Esophagus squamous epithelium (tissue), 5 donors: Measurements from ENCODE around the gene PRKD1. TPM values are rescaled to one million over a fixed set of nuclear protein-coding genes. Genes with fewer than 3 reads are reported as not detected.
"Not testable (repeated sequence)": the region's sequence is repeated elsewhere in the genome, so short reads cannot be mapped to it uniquely, and the experiment has no call there.

Experiments
- DNase-seq: peaks from one replicate; lab custom pipeline; 2025; lab: John Stamatoyannopoulos, UW
- H3K27ac ChIP-seq, 4 donors: fragments of 200-600 bp; sonication (generic); one replicate each; pipeline ENCODE4 v1.5.1; 2016 to 2019; ENCODE audit warnings: mild to moderate bottlenecking in 1 of 4
- H3K27me3 ChIP-seq, 4 donors: fragments of 200-600 bp; sonication (generic); 1 replicate in 3 of 4; 2 replicates in 1 of 4; pipeline versions ENCODE4 v1.5.1 to v1.6.0; 2017 to 2021; ENCODE audit warnings: antibody characterized with exemption in 1 of 4
- H3K36me3 ChIP-seq, 3 donors: fragments of 200-600 bp; sonication (generic); one replicate each; pipeline ENCODE4 v1.5.1; 2016 to 2019
- H3K4me1 ChIP-seq, 3 donors: fragments of 200-600 bp; sonication (generic); one replicate each; pipeline ENCODE4 v1.5.1; 2017 to 2019
- H3K4me3 ChIP-seq, 4 donors: fragments of 200-600 bp; sonication (generic); 1 replicate in 3 of 4; 2 replicates in 1 of 4; pipeline ENCODE4 v1.5.1; 2016 to 2019; ENCODE audit warnings: mild to moderate bottlenecking in 2 of 4, moderate library complexity in 1 of 4
- H3K9me3 ChIP-seq, 3 donors: fragments of 200-600 bp; sonication (generic); one replicate each; pipeline ENCODE4 v1.5.1; 2016 to 2019
- POLR2A ChIP-seq, 4 donors: fragments of 450-650 bp; IDR thresholded peaks; one replicate each; pipeline ENCODE4 v1.6.1; 2017; ENCODE audit warnings: antibody characterized with exemption in 4 of 4, mild to moderate bottlenecking in 4 of 4, moderate library complexity in 3 of 4
- WGBS, 2 donors: methylation state at CpG; one replicate each; pipeline ENCODE4 v1.1.5; 2018; 5-methylcytosine and 5-hydroxymethylcytosine counted together
- intact Hi-C: fragments of 100-400 bp; cut with DNase I; formaldehyde crosslinking; loops from one replicate; pipeline ENCODE4 v1.15.0; 2022
- total RNA-seq, 4 donors: library from RNA; depleted of rRNA; stranded (reverse); fragments of >200 nt; gene quantifications; one replicate each; pipeline ENCODE4 v1.1.0, GENCODE V29; 2016
- TF ChIP-seq, protein P1 (sequence below), 6 experiments: fragments of 450-650 bp in 4 of 6; fragments of 200-600 bp in 2 of 6; sonication (generic) in 2 of 6; IDR thresholded peaks; one replicate each; pipeline ENCODE4 v1.5.1; 2016 to 2019; ENCODE audit warnings: antibody characterized with exemption in 6 of 6, mild to moderate bottlenecking in 4 of 6, moderate library complexity in 4 of 6
- donor health status: DM: yes; HTN: yes; CAD: no.

PRKD1 gene
- total RNA-seq, 4 donors from 2014 or later = 0.30 to 10.7 (median 2.2) TPM

DNA sequence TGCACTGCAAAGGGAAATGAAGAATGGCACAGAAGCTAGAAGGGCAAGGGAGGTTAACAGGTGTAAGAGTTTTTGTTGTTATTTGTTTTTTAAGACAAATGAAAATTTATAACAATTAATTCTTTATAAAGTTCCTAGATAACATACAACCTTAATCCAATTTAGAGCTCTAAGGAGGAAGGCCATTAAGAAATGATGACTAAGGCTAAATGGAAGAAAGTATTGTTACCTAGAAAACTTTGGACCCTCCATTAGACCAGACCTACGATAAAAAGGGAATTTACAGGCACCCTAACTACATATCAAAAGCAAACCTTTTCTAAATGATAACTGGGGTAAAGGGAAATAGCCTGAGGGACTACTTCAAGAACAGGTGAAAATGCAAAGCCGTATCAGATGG, 130.8 kb downstream of the PRKD1 start:
- Histone ChIP-seq H3K27ac (no peak overlapping the region), H3K27me3 (no peaks in the 10 kb centered on the region), H3K36me3 (no peaks in the 10 kb centered on the region), H3K4me1 (no peaks in the 10 kb centered on the region), H3K9me3 (no peaks in the 10 kb centered on the region), H3K4me3 (no peak overlapping the region)
- intact Hi-C loops = no loop called here
- DNase-seq = no peak
- no peak for TF ChIP-seq POLR2A (IDR thresholded peaks at IDR 0.05)
- TF ChIP-seq, protein P1, sequence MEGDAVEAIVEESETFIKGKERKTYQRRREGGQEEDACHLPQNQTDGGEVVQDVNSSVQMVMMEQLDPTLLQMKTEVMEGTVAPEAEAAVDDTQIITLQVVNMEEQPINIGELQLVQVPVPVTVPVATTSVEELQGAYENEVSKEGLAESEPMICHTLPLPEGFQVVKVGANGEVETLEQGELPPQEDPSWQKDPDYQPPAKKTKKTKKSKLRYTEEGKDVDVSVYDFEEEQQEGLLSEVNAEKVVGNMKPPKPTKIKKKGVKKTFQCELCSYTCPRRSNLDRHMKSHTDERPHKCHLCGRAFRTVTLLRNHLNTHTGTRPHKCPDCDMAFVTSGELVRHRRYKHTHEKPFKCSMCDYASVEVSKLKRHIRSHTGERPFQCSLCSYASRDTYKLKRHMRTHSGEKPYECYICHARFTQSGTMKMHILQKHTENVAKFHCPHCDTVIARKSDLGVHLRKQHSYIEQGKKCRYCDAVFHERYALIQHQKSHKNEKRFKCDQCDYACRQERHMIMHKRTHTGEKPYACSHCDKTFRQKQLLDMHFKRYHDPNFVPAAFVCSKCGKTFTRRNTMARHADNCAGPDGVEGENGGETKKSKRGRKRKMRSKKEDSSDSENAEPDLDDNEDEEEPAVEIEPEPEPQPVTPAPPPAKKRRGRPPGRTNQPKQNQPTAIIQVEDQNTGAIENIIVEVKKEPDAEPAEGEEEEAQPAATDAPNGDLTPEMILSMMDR (IDR thresholded peaks at IDR 0.05) = no peak
- WGBS, 2 donors = 88 to 92% methylated on average over 2 of the region's 2 CpGs

DNA sequence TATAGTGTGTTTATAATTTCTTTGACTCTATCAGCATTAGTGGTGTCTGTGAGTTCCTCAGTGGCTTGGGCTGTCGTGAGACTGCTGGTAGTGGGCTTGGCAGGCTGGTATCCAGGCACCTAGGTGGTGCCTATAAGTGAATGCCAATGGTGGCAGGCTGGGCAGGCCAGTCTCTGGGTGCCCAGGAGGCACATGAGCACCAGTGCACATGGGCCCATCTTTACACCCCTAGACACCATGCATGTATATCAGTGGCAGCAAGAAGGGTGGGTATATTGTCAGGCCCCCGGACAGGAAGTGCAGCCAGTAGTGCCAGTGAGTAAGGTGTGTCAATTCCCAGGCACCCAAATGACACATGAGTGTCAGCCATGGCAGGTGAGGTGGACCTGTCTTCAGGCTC, 138.2 kb downstream of the PRKD1 start:
- TF ChIP-seq, protein P1 (IDR thresholded peaks at IDR 0.05) = no peak
- TF ChIP-seq POLR2A (IDR thresholded peaks at IDR 0.05) = no peak
- DNase-seq = no peak

DNA sequence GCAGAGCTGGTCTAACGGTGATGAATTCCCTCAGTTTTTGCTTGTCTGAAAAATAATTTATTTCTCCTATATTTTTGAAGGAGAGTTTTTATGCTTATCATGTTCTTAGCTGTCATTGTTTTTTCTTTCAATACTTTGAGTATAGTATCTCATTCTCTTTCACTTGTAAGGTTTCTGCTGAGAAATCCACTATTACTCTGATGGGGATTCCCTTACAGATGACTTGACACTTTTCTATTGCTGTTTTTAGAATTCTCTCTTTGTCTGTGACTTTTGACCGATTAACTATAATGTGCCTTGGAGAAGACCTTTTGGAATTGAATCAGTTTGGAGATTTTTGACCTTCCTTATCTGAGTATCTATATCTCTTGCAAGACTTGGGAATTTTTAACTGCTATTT, 139.6 kb downstream of the PRKD1 start:
- 53 to 54% methylated on average over 2 of the region's 2 CpGs for whole genome bisulfite sequencing, 2 donors
- Histone ChIP-seq H3K9me3 (no peaks in the 10 kb centered on the region), H3K27me3 (no peaks in the 10 kb centered on the region), H3K4me1 (no peaks in the 10 kb centered on the region), H3K27ac (no peak overlapping the region), H3K36me3 (no peaks in the 10 kb centered on the region), H3K4me3 (no peak overlapping the region)
- intact Hi-C loops = no loop called here
- DNase-seq = no peak
- TF ChIP-seq POLR2A (IDR thresholded peaks at IDR 0.05) = no peak
- TF ChIP-seq, protein P1 (IDR thresholded peaks at IDR 0.05) = no peak

More for the DNA sequence above, 138.2 kb downstream of the PRKD1 start:
- Histone ChIP-seq H3K4me1 (no peaks in the 10 kb centered on the region), H3K4me3 (no peak overlapping the region), H3K36me3 (no peaks in the 10 kb centered on the region), H3K27ac (no peak overlapping the region), H3K9me3 (no peaks in the 10 kb centered on the region), H3K27me3 (no peaks in the 10 kb centered on the region)
- WGBS, 2 donors = 88 to 100% methylated on average over 1 of the region's 2 CpGs
- intact Hi-C loops = no loop called here

DNA sequence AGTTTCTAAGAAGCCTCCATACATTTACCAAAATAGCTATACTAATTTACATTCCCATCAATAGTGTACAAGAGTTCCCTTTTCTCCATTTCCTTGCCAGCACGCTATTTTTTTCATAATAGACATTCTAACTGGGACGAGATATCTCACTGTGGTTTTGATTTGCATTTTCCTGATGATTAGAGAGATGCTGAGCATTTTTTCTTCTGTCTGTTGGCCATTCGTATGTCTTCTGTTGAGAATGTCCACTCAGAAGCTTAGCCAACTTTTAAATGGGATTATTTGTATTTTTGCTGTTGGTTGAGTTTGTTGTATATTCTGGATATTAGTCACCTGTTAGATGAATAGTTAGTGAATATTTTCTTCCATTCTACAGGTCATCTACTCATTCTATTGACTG, 144.1 kb downstream of the PRKD1 start:
- no peaks in the 10 kb centered on the region for H3K4me1 ChIP-seq
- no peaks in the 10 kb centered on the region for H3K9me3 ChIP-seq
- 80 to 86% methylated on average over 3 of the region's 3 CpGs for WGBS, 2 donors
- TF ChIP-seq, protein P1 (IDR thresholded peaks at IDR 0.05) = no peak
- no peak for TF ChIP-seq POLR2A (IDR thresholded peaks at IDR 0.05)
- H3K36me3 ChIP-seq = no peaks in the 10 kb centered on the region
- intact Hi-C loops = no loop called here
- no peak overlapping the region for H3K27ac ChIP-seq
- no peaks in the 10 kb centered on the region for H3K27me3 ChIP-seq
- DNase-seq = no peak
- no peak overlapping the region for H3K4me3 ChIP-seq

DNA sequence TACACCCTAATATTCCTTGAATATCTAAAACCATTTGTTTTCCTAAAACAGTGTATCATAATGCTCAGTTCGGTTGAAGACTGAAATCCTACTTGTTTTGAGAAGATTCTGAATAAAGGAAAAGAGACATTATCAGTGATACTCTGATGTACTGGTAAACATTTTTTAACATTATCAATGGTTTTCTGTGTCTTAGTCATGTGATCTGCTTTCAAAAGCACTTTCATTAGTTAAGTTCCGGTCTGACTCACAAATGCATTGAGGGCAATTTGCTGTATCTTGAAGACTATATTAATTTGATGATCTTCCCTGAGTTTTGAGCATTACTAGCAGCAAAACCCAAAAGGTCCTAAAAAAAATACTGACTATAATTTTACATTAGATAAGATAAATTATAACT, 145.6 kb downstream of the PRKD1 start:
- Histone ChIP-seq H3K27me3 (no peaks in the 10 kb centered on the region), H3K27ac (no peak overlapping the region), H3K9me3 (no peaks in the 10 kb centered on the region), H3K4me3 (no peak overlapping the region), H3K36me3 (no peaks in the 10 kb centered on the region), H3K4me1 (no peaks in the 10 kb centered on the region)
- DNase-seq = no peak
- WGBS, 2 donors = 86% methylated on average over 2 of the region's 2 CpGs
- intact Hi-C loops = no loop called here
- no peak for TF ChIP-seq POLR2A (IDR thresholded peaks at IDR 0.05)
- TF ChIP-seq, protein P1 (IDR thresholded peaks at IDR 0.05) = no peak

DNA sequence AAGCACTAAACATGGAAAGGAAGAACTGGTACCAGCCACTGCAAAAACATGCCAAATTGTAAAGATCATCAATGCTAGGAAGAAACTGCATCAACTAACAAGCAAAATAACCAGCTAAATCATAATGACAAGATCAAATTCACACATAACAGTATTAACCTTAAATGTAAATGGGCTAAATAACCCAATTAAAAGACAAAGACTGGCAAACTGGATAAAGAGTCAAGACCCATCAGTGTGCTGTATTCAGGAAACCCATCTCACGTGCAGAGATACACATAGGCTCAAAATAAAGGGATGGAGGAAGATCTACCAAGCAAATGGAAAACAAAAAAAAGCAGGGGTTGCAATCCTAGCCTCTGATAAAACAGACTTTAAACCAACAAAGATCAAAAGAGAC, 150.5 kb downstream of the PRKD1 start:
- H3K36me3 ChIP-seq, intact Hi-C loops, H3K4me3 ChIP-seq, H3K27ac ChIP-seq, DNase-seq, H3K27me3 ChIP-seq, H3K4me1 ChIP-seq: not testable (repeated sequence)
- WGBS, 2 donors = 80% methylated on average over 1 of the region's 1 CpG; no CpG with 5 or more reads in 1 of the 2 donors
- H3K9me3 ChIP-seq = peaks cover 0 to 11% (median 0%) of the 10 kb centered on the region in 3 donors
